Activated T-cell treated with anti-CD3 and anti-CD28 coated beads for 4 hours (primary cell): ENCODE results near the gene DNAH9.

Experiments used
- DNase-seq: peaks from one replicate; pipeline ENCODE4 v3.0.0-alpha.2; 2020

The DNAH9 gene

GRCh38 chr17:11780621-11781020 lies 182.4 kb downstream of the DNAH9 start:
- DNase-seq = no peak

GRCh38 chr17:11786711-11787438 lies 188.6 kb downstream of the DNAH9 start:
- no peak for DNase-seq

GRCh38 chr17:11795906-11796305 lies 197.6 kb downstream of the DNAH9 start:
- DNase-seq = no peak

GRCh38 chr17:11797803-11798202 lies 199.5 kb downstream of the DNAH9 start:
- no peak for DNase-seq

GRCh38 chr17:11803231-11803969 lies 205.1 kb downstream of the DNAH9 start:
- no peak for DNase-seq

GRCh38 chr17:11805138-11805537 lies 206.9 kb downstream of the DNAH9 start:
- DNase-seq = no peak

GRCh38 chr17:11805952-11806351 lies 207.7 kb downstream of the DNAH9 start:
- no peak for DNase-seq

- DNase-seq = no peak
These were observed 209.3 kb downstream of the DNAH9 start for GRCh38 chr17:11807606-11808005.

GRCh38 chr17:11813278-11813677 lies 215.0 kb downstream of the DNAH9 start:
- no peak for DNase-seq

- DNase-seq = no peak
These were observed 215.6 kb downstream of the DNAH9 start for GRCh38 chr17:11813871-11814270.

GRCh38 chr17:11814655-11815262 lies 216.5 kb downstream of the DNAH9 start:
- no peak for DNase-seq

GRCh38 chr17:11816409-11816808 lies 218.1 kb downstream of the DNAH9 start:
- no peak for DNase-seq

GRCh38 chr17:11823862-11824261 lies 225.6 kb downstream of the DNAH9 start:
- no peak for DNase-seq

GRCh38 chr17:11825572-11826209 lies 227.4 kb downstream of the DNAH9 start:
- no peak for DNase-seq

- no peak for DNase-seq
These were observed 234.3 kb downstream of the DNAH9 start for GRCh38 chr17:11832401-11833137.

- no peak for DNase-seq
These were observed 238.2 kb downstream of the DNAH9 start for GRCh38 chr17:11836508-11836907.

GRCh38 chr17:11840052-11840451 lies 241.8 kb downstream of the DNAH9 start:
- DNase-seq = no peak

- DNase-seq = no peak
These were observed 242.6 kb downstream of the DNAH9 start for GRCh38 chr17:11840831-11841230.

- no peak for DNase-seq
These were observed 250.1 kb downstream of the DNAH9 start for GRCh38 chr17:11848330-11848729.

- no peak for DNase-seq
These were observed 254.0 kb downstream of the DNAH9 start for GRCh38 chr17:11852231-11852630.

- no peak for DNase-seq
These were observed 254.6 kb downstream of the DNAH9 start for GRCh38 chr17:11852912-11853311.

GRCh38 chr17:11853321-11854151 lies 255.3 kb downstream of the DNAH9 start:
- DNase-seq = no peak
